Activated T-helper 1 cell treated with Interleukin-2 at 50 U/mL for 16 hours (primary cell): ENCODE data around the gene SMTNL2.
"Not testable (repeated sequence)": the region's sequence is repeated elsewhere in the genome, so short reads cannot be mapped to it uniquely, and the experiment has no call there.

ENCODE experiments used
- DNase-seq: peaks from one replicate; pipeline ENCODE4 v3.0.0-alpha.2; 2020; ENCODE audit warnings: low read depth

The SMTNL2 gene

DNA sequence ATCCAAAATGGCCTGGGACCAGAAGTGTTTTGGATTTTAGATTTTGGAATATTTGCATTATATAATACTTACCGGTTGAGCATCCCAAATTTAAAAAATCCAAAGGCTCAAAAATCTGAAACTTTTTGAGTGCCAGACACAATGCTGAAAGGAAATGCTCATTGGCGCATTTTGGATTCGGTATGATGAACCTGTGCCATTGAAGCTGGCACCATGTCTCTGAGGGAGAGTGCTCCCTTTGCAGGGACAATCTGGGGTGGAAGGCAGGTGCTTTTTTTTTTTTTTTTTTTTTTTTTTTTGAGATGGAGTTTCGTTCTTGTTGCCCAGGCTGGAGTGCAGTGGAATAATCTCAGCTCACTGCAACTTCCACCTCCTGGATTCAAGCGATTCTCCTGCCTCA, 17.7 kb downstream of the SMTNL2 start:
- DNase-seq = no peak

DNA sequence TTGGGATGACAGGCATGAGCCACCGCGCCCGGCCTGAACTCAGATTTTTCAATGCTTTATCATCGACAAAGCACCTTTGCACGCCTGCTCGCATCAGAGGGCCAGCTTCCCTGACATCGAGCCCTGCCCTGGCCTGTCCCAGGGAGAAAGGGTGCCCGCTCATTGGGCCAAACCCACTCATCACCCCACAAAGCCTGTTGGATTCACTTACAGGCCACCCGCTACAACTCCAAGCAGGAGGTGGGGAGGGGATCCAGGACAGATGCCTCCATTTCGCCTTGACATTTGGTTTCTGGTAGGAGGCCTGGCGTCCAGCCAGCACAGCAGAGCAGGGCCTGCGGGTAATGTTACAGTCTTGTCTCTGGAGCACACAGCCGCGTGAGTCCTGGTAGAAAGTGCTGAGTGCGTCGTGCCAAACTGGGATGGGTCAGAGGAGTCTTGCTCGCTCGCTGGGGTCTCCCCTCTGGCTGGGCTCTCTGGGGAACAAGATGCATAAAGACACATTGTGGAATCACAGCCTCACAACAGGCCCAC, 19.8 kb downstream of the SMTNL2 start:
- no peak for DNase-seq

DNA sequence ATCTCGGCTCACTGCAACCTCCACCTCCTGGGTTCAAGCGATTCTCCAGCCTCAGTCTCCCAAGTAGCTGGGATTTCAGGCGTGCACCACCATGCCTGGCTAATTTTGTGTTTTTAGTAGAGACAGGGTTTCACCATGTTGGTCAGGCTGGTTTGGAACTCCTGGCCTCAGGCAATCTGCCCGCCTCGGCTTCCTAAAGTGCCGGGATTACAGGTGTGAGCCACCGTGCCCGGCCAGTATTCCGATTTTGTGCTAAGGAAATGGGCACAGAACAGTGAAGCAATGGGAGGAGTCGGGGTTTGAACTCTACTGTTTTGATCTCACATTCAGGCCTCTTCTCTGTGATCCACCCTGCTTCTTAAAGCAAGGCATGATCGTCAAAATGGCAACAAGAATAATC, 20.4 kb downstream of the SMTNL2 start:
- DNase-seq = not testable (repeated sequence)

DNA sequence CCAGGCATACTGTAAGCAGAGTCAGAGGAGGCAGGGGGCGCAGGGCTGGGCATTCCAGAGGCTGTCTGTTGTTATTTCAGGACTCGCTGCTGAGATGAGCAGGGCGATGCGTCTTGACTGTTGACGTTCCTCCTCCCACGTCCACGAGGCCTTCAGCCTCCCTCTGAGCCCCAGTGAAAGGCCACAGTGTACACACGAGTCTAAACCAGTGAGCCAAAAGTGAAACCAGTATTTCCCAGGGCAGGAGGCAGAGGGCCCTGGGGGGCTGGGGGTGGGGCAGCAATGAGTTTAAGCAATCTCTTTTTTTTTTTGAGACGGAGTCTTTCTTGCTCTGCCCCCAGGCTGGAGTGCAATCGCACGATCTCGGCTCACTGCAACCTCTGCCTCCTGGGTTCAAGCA, 21.5 kb downstream of the SMTNL2 start:
- DNase-seq = no peak

DNA sequence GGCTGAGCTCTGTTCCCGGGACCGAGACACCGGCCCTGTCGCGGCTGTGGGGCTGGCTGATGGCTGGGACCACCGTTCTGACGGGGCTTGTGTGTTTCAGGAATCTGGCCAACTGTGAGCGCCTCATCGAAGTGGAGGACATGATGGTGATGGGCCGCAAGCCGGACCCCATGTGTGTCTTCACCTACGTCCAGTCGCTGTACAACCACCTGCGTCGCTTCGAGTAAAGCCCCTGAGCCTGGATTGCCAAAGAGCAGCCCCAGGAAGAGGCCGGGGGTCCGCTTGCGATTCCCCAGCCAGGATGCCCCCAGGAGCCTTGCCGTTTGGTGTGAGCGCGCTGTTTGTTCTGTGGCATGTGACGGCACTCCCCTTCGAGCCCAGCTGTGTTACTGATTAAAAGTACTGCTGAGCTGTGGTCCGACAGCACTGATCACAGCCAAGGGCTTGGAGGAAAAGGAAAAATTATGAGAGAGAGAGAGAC, 23.0 kb downstream of the SMTNL2 start:
- DNase-seq = no peak

DNA sequence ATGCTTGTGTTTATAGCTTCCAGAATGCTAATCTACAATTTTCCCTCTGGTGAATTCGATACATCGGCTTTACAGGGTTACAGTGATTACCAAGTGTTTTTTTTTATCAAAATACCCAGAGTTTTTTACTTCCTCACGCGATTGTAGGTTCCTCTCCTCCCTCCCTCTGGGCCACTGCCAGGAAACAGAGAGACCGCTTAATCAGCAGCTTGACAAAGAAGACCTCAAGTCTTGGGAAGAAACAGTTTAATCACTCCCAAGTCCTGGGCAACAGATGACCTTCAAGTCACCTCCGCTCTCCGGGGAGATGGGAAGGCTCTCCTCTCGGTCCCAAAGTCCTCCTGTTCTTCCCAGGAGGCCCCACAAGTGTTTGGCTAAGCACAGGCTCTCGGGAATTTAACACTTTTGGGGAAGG, 23.5 kb downstream of the SMTNL2 start:
- no peak for DNase-seq

DNA sequence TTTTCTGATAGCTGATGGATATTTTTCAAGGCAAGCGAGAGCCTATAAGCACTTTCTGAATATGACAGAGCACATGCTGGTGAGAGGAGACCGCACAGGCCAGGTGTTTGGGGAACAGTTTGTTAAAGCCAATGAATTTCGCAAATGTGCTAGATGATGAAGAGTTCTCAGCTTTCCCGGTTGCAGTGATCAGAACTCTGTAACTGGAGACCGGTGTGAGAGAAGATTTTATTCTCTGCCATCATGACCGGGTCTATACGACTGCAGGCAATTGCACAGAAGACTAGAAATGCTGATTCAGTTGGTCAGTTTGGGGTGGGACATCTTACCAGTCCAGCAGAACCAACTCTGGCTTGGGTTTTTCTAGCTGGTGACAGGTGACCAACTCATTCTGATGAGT, 25.4 kb downstream of the SMTNL2 start:
- no peak for DNase-seq

DNA sequence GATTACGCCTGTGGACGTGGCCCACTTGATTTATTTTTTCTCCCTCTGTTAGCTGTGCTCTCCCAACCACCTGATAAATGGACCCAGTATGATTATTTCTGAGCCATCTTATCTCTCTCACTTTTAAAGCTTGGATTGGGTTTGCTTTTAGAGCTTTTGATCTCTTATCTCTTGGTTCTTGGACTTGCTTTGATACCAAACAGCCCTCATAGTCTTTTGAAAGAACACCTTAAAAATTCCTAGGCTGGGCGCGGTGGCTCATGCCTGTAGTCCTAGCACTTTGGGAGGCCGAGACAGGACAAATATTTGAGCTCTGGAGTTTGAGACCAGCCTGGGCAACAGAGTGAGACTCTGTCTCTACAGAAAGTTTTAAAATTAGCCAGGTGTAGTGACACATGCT, 25.8 kb downstream of the SMTNL2 start:
- no peak for DNase-seq

DNA sequence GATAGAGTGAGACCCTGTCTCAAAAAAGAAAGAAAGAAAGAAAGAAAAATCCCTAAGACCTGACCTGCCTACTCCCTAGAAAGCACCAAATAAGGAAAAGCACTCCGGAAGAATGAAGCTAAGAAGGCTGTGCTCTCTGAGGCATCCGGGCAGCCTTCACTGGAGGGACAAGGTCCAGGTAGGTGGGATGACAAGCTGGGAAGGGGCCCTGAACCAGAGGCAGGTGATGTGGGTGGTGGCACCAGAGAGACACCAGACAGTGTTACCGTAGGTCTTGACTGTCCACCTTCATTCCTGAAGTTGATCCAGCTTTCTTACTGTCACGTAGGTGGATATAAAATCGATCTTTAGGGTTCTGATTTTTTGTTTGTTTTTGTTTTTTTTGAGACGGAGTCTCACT, 26.3 kb downstream of the SMTNL2 start:
- no peak for DNase-seq

DNA sequence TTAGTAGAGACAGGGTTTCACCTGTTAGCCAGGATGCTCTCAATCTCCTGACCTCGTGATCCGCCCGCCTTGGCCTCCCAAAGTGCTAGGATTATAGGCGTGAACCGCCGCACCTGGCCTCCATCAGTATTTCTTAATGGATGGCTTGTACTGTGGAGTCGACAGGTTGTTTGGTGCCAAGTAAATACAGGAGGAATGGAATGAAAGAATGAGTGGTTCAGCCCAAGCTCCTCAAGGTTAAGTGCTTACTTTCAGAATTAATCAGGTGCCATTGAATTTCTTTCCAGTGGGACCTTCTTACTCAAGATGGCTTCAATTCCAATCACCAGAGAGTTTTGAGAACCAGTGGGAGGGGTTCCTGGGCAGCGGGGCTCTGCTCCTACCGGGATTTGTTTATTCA, 32.1 kb downstream of the SMTNL2 start:
- DNase-seq = no peak

DNA sequence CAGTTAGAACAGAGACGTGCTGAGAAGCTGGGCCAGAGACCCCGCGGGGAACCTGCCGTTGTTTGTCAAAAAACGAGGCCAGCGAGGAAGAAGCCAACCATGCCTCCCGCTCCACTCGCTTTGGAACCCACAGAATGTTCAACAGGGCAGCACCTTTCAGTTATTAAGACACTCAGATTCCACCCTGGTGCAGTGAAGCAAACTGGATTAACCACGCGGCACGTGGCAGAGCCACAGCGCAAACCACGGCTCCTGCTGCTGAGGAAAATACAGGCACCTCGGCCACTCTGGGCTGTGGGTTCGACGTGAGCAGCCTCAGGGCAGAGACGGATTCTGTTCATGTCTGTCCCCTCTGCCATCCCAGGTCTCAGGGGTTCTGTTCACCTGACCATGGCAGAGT, 32.8 kb downstream of the SMTNL2 start:
- no peak for DNase-seq

DNA sequence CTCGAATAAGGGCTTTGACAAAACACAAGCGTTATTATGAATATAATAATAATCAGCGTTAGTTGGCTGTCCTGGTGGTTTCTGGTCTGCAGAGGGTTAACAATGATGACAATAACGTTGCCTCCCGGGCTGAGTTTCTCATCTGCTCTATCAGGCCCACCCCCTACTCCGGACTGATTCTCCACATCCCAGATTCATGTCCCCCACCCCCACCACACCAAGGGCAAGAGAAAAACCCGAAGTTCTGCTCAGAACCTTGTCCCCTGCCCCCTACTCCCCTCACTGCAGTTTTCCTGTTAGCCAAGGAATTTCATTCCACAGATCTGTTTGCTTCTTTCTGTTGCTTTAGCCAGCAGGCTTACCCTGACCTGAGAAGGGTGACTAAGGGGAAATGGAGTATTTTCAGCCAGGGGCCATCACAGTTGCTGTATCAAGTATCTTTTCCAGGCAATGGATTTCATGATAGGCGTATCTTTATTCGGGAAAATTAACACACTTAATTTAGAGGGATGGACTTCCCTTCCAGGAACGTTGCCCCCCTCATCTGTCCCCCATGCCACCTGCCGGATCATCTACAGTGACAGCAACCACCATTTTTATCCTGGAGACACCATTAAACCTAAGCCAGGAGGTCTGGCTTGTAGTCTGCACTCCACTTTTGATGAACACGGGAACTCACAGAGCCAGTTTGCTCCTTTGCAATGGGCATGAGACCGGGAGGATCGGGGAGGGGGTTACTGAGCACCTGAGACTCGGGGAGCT, 33.4 kb downstream of the SMTNL2 start:
- no peak for DNase-seq

DNA sequence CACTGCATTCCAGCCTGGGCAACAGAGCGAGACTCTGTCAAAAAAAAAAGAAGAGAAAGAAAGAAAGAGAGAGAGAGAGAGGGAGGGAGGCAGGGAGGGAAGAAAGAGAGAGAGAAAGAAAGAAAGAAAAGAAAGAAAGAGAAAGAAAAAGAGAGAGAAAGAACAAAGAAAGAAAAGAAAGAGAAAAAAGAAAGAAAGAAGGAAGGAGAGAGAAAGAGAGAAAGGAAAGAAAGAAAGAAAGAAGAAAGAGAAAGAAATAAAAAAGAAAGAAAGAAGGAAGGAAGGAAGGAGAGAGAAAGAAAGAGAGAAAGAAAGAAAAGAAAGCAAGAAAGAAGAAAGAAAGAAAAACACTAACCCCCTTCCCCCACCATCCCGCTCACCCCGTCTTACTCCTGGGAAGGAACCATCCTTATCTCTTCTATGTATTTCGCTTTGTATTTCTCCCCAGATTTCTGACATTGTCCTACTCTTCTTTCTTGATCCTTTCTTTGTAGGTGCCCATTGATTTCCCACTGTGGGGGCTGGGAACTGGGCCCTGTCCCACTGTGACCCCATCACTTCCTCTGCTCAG, 36.3 kb downstream of the SMTNL2 start:
- no peak for DNase-seq

DNA sequence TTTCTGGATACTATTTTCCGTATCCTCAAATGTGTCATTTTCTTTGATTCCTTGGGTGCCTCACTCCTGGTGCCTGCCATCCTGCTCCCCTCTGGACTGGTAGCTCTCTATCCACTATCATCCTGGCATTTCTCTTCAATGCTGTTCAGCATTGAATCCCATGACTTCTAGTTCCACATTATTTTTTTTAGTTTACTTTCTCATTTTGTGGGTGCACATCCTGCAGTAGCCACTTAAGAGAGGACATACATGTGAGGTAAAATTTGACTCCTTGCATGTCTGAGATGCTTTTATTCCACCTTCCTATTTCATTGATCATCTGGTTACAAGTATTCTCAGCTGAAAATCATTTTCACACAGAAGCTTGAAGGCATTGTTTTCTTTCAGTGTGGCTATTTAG, 38.0 kb downstream of the SMTNL2 start:
- DNase-seq = no peak

DNA sequence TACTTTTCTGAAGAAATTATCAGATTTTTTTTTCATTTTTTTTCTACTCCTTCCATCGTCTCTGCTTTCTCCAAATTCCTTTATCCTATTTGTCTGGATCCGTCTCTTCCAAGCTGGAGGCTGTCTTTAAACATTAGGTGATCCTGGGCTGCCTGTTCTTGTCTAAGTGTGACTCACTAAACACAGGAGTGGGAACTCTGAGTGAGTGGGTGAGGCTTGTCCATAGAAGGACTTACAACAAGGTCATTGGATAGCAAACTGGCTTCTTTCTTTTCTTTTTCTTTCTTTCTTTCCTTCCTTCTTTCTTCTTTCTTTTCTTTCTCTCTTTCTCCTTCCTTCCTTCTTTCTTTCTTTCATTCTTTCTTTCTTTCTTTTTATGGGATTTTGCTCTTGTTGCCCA, 38.9 kb downstream of the SMTNL2 start:
- no peak for DNase-seq

DNA sequence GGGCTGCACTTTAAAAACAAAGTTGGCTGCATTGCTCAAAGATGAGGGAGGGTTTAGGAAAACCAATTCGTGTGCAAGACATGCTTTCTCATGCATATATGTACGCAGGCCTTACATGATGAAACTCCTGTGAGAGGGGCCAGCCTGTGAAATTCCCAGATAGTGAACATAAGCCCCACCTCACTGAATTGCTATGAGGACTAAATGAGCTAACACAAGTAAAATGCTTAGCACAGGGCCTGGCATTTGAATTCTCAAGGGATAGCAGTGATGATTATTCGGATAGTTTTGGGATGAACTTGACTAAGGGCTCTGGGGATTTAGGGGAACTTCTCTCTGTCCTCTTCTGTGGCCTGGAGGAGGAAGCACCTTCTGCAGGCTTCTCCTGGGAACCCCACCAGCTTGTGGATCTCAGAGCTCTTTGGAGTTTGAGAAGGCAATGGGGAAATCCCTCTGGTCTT, 40.2 kb downstream of the SMTNL2 start:
- DNase-seq = not testable (repeated sequence)

DNA sequence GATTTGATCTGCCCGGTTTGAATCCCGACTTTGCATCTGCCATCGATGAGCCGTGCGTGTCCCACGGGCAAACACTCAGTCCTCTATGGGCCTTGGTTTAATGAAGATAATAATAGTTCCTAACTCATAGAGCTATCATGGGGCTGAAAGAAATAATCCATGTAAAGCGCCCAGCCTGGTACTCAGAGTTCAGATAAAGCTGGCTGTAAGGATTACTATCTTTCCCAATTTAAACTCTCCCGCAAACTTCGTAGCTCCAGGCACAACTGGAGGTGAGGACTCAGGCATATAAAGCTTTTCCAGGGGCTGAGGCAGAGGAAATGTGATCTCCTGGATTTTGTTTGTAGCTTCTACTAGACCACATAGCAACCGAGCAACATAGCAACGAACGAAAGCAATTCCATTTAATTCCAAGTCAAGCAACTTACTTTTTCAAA, 40.9 kb downstream of the SMTNL2 start:
- no peak for DNase-seq

DNA sequence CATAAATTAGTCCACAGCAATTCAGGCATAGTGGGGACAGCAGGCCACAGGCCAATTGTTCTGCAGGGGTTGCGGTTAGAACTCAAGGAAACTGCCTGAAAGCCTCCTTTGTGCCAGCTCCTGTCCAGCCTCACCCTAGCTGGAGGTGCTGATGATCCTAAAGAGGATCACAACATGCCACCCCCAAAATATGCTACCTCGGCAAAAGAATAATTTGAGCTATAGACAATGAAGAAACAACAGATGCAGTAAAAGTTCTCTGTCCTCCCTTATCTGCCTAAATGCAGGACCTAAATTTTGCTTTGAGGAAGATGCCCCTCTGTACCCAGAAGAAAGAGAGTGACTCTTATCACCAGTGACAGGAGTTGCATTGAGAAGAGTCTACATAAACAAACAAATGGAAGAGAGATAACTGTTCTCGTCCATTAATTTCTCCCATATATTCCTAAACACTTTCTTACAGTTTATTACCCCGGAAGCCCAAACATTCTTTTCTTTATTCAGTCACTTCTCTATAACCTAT, 42.5 kb downstream of the SMTNL2 start:
- DNase-seq = no peak

DNA sequence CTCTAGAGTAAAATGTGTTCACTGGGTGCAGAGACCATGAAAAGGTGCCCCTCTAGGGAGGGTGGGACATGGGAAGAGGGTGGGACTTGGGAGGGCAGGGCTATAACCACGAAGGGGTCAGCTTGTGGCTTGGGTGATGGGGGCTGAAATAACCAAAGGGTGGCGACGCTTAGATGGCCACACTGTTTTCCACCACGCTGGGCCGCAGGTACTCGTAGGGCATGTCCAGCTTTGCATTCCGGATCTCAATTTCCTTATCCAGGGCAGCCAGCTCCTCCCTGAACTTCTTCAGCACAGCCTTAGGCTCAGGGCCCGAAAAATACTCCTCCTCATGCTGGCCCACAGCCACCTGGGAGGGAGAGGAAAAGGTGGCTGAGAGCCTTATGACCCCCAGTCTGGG, 47.1 kb downstream of the SMTNL2 start:
- no peak for DNase-seq

DNA sequence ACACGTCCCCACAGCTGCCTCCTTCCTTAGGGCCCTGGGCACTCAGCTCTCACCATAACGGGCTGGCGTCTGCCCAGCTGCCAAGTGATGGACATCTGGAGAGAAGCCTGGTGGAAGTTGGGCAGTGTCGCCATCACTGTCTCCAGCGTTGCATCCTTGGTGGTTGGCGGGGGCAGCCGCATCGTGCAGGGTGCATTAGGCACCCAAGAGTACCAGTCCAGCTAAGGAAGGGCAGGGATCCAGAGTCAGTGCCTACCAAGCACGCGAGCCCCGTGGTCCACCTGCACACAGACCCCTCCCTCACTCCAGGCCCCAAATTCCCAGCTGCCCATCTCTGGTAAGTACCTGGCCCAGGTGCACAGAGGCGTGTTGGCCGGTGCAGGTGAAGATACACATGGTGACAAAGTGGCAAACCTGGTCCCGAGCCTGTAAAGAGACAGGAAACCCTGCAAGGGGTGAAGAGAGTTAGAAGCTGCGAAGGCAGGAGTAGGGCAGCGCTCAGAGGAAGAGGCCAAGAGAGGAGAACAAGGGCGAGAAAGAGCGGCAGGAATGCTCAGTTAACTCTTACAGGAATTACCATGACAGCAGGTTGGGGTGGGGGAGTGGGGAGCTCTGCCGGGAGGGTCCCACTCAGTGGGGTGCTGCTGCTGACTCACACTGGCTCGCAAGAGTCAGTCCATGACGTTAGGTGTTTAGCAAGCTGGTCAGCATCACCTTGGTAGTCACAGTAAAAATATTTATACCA, 47.7 kb downstream of the SMTNL2 start:
- no peak for DNase-seq

DNA sequence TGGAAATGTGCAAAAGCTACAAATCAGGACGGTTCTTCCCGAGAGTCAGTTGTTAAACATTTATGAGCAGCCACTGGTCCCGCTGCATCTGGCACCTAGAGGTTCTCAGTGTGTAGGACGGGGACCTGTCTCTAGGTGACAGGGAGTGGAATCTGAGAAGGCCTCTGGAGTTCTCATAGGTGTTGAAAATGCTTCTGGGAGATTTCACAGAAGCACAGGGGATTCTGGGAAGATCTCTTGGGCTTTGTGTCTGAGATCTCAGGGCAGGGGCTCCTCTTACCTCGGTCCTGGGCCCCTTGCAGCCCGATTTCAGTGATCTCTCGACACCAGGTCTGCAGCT, 48.2 kb downstream of the SMTNL2 start:
- no peak for DNase-seq

DNA sequence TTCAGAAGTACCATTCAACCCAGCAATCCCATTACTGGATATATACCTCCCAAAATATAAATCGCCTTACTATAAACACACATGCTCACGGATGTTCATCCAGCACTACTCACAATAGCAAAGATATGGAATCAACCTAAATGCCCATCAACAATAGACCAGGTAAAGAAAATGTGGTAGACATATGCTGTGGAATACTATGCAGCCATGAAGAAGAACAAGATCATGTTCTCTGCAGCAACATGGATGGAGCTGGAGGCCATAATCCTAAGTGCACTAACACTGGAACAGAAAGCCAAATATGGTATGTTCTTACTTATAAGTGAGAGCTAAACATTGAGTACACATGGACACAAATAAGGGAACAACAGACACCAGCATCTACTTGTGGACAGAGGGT, 49.3 kb downstream of the SMTNL2 start:
- DNase-seq = no peak

DNA sequence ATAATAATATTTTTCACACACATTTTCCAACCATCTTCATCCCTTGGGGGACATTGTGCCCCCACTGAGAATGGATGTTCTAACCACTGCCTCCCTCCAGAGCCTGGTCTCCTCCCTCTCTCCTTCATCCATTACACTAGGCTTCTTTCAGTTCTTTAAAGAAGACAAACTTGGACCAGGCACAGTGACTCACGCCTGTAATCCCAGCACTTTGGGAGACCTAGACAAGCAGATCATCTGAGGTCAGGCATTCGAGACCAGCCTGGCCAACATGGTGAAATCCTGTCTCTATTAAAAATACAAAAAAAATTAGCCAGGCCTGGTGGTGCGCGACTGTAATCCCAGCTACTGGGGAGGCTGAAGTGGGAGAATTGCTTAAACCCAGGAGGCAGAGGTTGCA, 50.6 kb downstream of the SMTNL2 start:
- no peak for DNase-seq
